ENCODE data around the gene PPM1E.

DNA sequence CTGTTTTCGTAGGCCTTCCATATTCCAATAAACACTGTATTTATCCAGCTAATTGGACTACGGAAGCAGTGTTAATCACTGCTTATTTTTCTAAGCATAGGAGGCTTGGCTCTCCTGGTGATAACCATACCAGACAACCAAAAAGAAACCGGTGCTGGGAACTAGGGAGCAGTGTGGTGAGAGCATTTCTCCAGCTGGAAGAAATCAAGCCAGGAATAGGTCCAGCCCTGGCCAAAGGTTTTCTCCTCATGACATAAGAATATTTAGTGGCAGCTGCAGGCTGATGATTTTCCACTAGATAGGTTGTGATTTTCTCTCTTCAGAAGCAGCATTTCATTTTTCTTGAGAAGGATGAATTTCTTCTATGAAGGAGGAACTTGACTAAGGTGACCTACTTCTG, 209.6 kb downstream of the PPM1E start:
- TF ChIP-seq EZH2phosphoT487 (IDR thresholded peaks at IDR 0.05; ENCODE audit: low read depth, severe bottlenecking, unreplicated experiment) = no peak
- TF ChIP-seq, protein P1, sequence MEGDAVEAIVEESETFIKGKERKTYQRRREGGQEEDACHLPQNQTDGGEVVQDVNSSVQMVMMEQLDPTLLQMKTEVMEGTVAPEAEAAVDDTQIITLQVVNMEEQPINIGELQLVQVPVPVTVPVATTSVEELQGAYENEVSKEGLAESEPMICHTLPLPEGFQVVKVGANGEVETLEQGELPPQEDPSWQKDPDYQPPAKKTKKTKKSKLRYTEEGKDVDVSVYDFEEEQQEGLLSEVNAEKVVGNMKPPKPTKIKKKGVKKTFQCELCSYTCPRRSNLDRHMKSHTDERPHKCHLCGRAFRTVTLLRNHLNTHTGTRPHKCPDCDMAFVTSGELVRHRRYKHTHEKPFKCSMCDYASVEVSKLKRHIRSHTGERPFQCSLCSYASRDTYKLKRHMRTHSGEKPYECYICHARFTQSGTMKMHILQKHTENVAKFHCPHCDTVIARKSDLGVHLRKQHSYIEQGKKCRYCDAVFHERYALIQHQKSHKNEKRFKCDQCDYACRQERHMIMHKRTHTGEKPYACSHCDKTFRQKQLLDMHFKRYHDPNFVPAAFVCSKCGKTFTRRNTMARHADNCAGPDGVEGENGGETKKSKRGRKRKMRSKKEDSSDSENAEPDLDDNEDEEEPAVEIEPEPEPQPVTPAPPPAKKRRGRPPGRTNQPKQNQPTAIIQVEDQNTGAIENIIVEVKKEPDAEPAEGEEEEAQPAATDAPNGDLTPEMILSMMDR (IDR thresholded peaks at IDR 0.05; ENCODE audit: poor library complexity) = no peak
